ENCODE data around the gene DNAH8. TPM values are rescaled to one million over a fixed set of nuclear protein-coding genes. Genes with fewer than 3 reads are reported as not detected.
A peak's percentile ranks its signal among the peaks of the same experiment; 100 is the strongest.

The DNAH8 gene
- total RNA-seq, 1 donor from 2014 or later, result 1.1 TPM

DNA sequence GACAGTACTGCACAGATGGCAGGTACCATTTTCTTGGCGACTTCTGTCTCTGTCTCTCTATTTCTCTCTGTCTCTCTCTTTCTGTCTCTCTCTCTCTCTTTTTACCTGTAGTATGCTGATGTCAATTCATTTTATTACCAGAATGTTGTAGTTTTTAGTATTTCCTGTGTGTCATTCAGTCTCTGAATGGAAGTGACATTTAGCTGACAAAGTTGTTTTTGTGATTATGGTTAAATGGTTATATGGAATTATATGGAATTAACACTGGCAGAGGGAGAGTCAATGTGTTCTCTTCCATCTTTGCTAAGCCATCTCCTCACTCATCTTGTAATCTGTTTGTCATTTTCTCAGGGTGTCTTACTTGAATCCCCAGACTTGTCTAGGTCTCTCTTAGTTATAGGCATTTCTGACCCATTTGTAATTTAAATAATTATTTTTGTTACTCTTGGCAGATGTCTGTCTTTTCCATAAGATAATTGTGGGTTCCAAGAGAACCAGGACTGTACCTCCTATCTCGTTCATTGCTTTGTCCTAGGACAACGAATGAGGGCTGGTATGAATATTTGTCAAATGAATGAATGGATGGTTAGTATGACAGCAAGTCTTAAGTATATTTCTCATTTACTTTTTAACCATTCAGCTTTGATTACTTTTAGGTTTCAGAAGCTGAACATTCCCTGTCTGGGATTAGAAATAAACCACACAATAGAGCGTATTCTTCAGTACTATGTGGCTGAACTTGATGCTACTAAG lies 64.4 kb downstream of the DNAH8 start:
- Histone ChIP-seq H4K20me1 (ENCODE audit: low read depth) (no peaks in the 10 kb centered on the region), H3K4me1 (peaks cover 9% of the 10 kb centered on the region), H3K79me2 (ENCODE audit: low read depth) (no peaks in the 10 kb centered on the region), H3K27ac (no peak overlapping the region), H2AFZ (replicated peaks) (no peak overlapping the region), H3F3A (ENCODE audit: low read depth) (no peaks in the 10 kb centered on the region), H3K4me2 (no peak overlapping the region), H3K27me3 (peaks cover 3% of the 10 kb centered on the region), H3K4me3 (no peak overlapping the region), H3K36me3 (no peaks in the 10 kb centered on the region), H3K9ac (no peak overlapping the region), H3K9me3 (ENCODE audit: low read depth) (no peaks in the 10 kb centered on the region)
- Mint-ChIP-seq H3K4me1 (peaks cover 10% of the 10 kb centered on the region), H3K27me3 (ENCODE audit: insufficient read depth, low read depth) (no peaks in the 10 kb centered on the region), H3K36me3 (no peaks in the 10 kb centered on the region), H3K27ac (no peak overlapping the region), H3K9me3 (no peaks in the 10 kb centered on the region), H3K4me3 (no peak overlapping the region)
- TF ChIP-seq, protein P1, sequence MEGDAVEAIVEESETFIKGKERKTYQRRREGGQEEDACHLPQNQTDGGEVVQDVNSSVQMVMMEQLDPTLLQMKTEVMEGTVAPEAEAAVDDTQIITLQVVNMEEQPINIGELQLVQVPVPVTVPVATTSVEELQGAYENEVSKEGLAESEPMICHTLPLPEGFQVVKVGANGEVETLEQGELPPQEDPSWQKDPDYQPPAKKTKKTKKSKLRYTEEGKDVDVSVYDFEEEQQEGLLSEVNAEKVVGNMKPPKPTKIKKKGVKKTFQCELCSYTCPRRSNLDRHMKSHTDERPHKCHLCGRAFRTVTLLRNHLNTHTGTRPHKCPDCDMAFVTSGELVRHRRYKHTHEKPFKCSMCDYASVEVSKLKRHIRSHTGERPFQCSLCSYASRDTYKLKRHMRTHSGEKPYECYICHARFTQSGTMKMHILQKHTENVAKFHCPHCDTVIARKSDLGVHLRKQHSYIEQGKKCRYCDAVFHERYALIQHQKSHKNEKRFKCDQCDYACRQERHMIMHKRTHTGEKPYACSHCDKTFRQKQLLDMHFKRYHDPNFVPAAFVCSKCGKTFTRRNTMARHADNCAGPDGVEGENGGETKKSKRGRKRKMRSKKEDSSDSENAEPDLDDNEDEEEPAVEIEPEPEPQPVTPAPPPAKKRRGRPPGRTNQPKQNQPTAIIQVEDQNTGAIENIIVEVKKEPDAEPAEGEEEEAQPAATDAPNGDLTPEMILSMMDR (IDR thresholded peaks at IDR 0.05), result no peak
- TF ChIP-seq EZH2phosphoT487 (IDR thresholded peaks at IDR 0.05) (no peak), EZH2 (IDR thresholded peaks at IDR 0.05) (no peak)
- no peak for DNase-seq (ENCODE audit: low spot score)

DNA sequence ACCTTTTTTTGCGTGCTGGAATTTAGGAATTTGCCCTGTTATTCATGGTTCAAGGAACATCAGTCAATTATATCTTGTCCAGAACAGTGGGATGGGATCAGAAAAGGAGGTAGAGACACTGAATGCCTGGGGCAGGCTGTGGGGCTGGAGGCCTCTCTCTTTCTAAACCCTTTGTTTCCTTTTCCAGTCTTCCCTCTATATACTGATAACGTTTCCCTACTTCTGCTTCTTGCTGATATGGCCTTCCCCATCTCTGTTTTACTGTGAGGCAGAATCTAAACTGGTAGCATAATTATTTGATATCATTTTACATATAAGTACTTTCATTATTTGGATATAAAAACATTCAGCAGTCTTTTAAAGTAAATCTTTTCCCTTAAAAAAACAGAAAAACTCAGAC lies 67.5 kb downstream of the DNAH8 start:
- H3K4me3 Mint-ChIP-seq, result no peak overlapping the region
- no peak overlapping the region for H3K27ac Mint-ChIP-seq
- DNase-seq (ENCODE audit: low spot score), result no peak
- Histone ChIP-seq H3K9ac (no peak overlapping the region), H2AFZ (replicated peaks) (no peak overlapping the region), H3K27ac (no peak overlapping the region), H3K4me1 (peaks cover 9% of the 10 kb centered on the region), H3K27me3 (peaks cover 3% of the 10 kb centered on the region), H3K9me3 (ENCODE audit: low read depth) (no peaks in the 10 kb centered on the region), H3K4me2 (no peak overlapping the region), H4K20me1 (ENCODE audit: low read depth) (no peaks in the 10 kb centered on the region), H3K36me3 (no peaks in the 10 kb centered on the region), H3K79me2 (ENCODE audit: low read depth) (no peaks in the 10 kb centered on the region), H3K4me3 (no peak overlapping the region), H3F3A (ENCODE audit: low read depth) (no peaks in the 10 kb centered on the region)
- TF ChIP-seq, protein P1 (IDR thresholded peaks at IDR 0.05), result no peak
- TF ChIP-seq EZH2 (IDR thresholded peaks at IDR 0.05), result no peak
- TF ChIP-seq EZH2phosphoT487 (IDR thresholded peaks at IDR 0.05), result no peak
- H3K36me3 Mint-ChIP-seq, result no peaks in the 10 kb centered on the region
- H3K27me3 Mint-ChIP-seq (ENCODE audit: insufficient read depth, low read depth), result peaks cover 2% of the 10 kb centered on the region
- no peaks in the 10 kb centered on the region for H3K9me3 Mint-ChIP-seq
- H3K4me1 Mint-ChIP-seq, result peaks cover 10% of the 10 kb centered on the region

DNA sequence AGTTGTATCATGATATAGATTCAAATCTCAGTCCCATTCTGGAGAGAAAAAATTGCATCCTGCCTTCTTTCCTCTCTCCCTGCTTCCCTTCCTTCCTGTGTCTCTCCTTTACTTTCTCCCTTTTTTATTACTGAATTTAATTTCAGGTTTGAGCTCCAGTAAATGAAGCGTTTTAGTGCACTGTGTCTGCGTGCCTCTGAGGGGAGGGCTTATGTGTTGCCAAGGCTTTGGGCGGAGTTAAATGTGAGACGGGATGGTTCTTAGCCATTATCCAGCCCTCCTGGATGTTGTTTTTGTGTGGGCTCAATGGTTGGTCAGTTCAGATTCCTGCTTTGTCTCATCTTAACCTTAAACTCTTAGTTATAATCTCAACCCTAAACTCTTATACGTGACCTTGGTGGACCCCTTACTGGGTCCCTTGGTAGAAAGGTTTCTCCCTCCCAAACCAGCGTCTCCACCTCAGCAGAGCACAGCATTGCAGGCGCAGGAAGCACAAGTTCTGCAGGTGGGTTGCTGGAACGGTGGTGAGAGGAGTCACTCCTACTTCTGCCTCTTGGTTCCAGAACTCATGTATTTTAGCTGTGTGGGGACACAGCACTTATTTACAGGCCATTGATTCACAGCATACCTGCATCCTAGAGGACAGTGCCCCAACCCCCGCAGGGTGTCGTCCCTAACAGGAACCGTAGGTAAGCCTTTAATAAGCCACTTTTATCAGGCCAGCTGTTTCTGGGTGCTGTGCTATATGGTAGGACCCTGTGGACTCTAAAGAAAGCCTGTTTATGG lies 68.5 kb downstream of the DNAH8 start:
- no peak overlapping the region for H3K9ac ChIP-seq
- Mint-ChIP-seq H3K4me3 (peak overlapping the region; percentile 48), H3K27ac (no peak overlapping the region), H3K4me1 (peaks cover 10% of the 10 kb centered on the region), H3K27me3 (ENCODE audit: insufficient read depth, low read depth) (peaks cover 2% of the 10 kb centered on the region), H3K36me3 (no peaks in the 10 kb centered on the region), H3K9me3 (no peaks in the 10 kb centered on the region)
- H3K36me3 ChIP-seq, result no peaks in the 10 kb centered on the region
- no peaks in the 10 kb centered on the region for H3K9me3 ChIP-seq (ENCODE audit: low read depth)
- no peaks in the 10 kb centered on the region for H3K27me3 ChIP-seq
- no peak overlapping the region for H3K4me3 ChIP-seq
- H3F3A ChIP-seq (ENCODE audit: low read depth), result no peaks in the 10 kb centered on the region
- H3K79me2 ChIP-seq (ENCODE audit: low read depth), result no peaks in the 10 kb centered on the region
- H3K27ac ChIP-seq, result no peak overlapping the region
- H2AFZ ChIP-seq (replicated peaks), result no peak overlapping the region
- TF ChIP-seq EZH2phosphoT487 (IDR thresholded peaks at IDR 0.05) (no peak), EZH2 (IDR thresholded peaks at IDR 0.05) (no peak)
- TF ChIP-seq, protein P1 (IDR thresholded peaks at IDR 0.05), result no peak
- peak; percentile 33 for DNase-seq (ENCODE audit: low spot score)
- no peaks in the 10 kb centered on the region for H4K20me1 ChIP-seq (ENCODE audit: low read depth)
- peak overlapping the region; percentile 1 for H3K4me2 ChIP-seq
- peaks cover 9% of the 10 kb centered on the region for H3K4me1 ChIP-seq

All from neural progenitor cell (in vitro differentiated cells).